GM12874 (cell line): ENCODE data around the gene CYP2D6.

Experiments used
- CTCF ChIP-seq: IDR thresholded peaks from 2 replicates; pipeline ENCODE4 v1.5.1; 2011; ENCODE audit warnings: low read depth, mild to moderate bottlenecking, control low read depth, low read length, moderate library complexity; ENCODE audit not compliant: insufficient read depth

CYP2D6 gene

GRCh38 chr22:42091455-42091782, 39.2 kb downstream of the CYP2D6 start:
- TF ChIP-seq CTCF, result no peak

- TF ChIP-seq CTCF, result peak; percentile 99
Measured at GRCh38 chr22:42090596-42091454, 39.8 kb downstream of the CYP2D6 start, which contains the start of gene NDUFA6. Gene NDUFA6, minus strand, starts transcription at chr22:42090772. Its CDS starts 28 bp downstream, at chr22:42090744.

DNA sequence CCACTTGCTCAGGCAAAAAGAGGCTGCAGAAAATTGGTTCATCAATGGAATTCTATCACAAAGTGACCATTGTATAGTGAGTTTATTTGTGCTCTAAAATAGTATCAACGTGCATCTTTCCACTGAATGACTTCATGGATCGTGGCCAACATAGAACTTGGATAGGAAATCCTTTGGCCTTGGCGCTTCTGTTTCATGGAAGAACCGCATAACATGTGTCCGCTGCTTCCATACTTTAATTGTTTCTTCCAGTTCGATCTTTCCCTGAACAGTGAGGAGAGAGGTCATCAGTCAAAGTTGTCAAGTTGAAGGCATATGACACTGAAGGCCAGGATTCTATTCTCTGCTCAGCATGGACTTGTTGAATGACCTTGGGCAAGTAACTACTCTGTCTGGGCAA, 44.6 kb downstream of the CYP2D6 start:
- TF ChIP-seq CTCF, result no peak

- TF ChIP-seq CTCF, result no peak
Measured at GRCh38 chr22:42084874-42085273, 45.7 kb downstream of the CYP2D6 start.

DNA sequence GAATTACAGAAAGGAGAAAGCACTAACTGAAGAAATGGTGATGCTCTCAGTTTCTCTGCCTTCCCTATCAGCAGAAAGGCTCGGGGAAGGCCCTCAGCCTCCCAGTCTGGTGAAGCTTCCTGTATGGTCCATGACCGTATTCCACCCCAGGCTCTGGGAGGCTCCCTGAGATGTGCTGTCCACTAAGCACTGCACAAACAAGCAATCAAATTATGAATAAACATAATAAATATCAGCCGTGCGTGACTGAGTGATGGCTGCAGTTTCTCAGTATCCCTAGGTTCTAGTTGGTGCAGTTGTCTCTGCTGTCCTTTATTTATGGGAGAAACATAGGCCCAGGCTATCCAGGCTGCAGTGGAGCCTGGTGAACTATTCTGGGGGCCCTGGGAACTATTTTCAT, 47.5 kb downstream of the CYP2D6 start:
- no peak for TF ChIP-seq CTCF

GRCh38 chr22:42080287-42080686, 50.3 kb downstream of the CYP2D6 start:
- no peak for TF ChIP-seq CTCF

GRCh38 chr22:42079319-42080251, 51.0 kb downstream of the CYP2D6 start, which contains the start of gene SMDT1:
Gene SMDT1, plus strand, starts transcription at chr22:42079700. Its CDS starts 69 bp downstream, at chr22:42079769.
- no peak for TF ChIP-seq CTCF
